Measurements from ENCODE around the gene DLD.

The DLD gene

GRCh38 chr7:107961405-107961804 is 70.4 kb downstream of the DLD start:
- no peak for TF ChIP-seq CTCF (IDR thresholded peaks at IDR 0.05; ENCODE audit: borderline replicate concordance, insufficient read depth, low read depth, low read length)
- no peak overlapping the region for H3K4me3 ChIP-seq (ENCODE audit: low read depth, low read length)

- no peak overlapping the region for H3K4me3 ChIP-seq (ENCODE audit: low read depth, low read length)
- no peak for TF ChIP-seq CTCF (IDR thresholded peaks at IDR 0.05; ENCODE audit: borderline replicate concordance, insufficient read depth, low read depth, low read length)
These were observed 71.8 kb downstream of the DLD start for GRCh38 chr7:107962817-107963216.

- TF ChIP-seq CTCF (IDR thresholded peaks at IDR 0.05; ENCODE audit: borderline replicate concordance, insufficient read depth, low read depth, low read length) = no peak
- no peak overlapping the region for H3K4me3 ChIP-seq (ENCODE audit: low read depth, low read length)
These were observed 73.5 kb downstream of the DLD start for GRCh38 chr7:107964510-107964909.

GRCh38 chr7:107966711-107967110 is 75.7 kb downstream of the DLD start:
- H3K4me3 ChIP-seq (ENCODE audit: low read depth, low read length) = no peak overlapping the region
- no peak for TF ChIP-seq CTCF (IDR thresholded peaks at IDR 0.05; ENCODE audit: borderline replicate concordance, insufficient read depth, low read depth, low read length)

- H3K4me3 ChIP-seq (ENCODE audit: low read depth, low read length) = no peak overlapping the region
- no peak for TF ChIP-seq CTCF (IDR thresholded peaks at IDR 0.05; ENCODE audit: borderline replicate concordance, insufficient read depth, low read depth, low read length)
These were observed 76.4 kb downstream of the DLD start for GRCh38 chr7:107967420-107967819.

- TF ChIP-seq CTCF (IDR thresholded peaks at IDR 0.05; ENCODE audit: borderline replicate concordance, insufficient read depth, low read depth, low read length) = no peak
- no peak overlapping the region for H3K4me3 ChIP-seq (ENCODE audit: low read depth, low read length)
These were observed 77.5 kb downstream of the DLD start for GRCh38 chr7:107968449-107968848.

GRCh38 chr7:107969856-107970255 is 78.9 kb downstream of the DLD start:
- no peak for TF ChIP-seq CTCF (IDR thresholded peaks at IDR 0.05; ENCODE audit: borderline replicate concordance, insufficient read depth, low read depth, low read length)
- no peak overlapping the region for H3K4me3 ChIP-seq (ENCODE audit: low read depth, low read length)

Data from GM12875 (cell line).